ENCODE results near the gene EML6. TPM values are rescaled to one million over a fixed set of nuclear protein-coding genes. Genes with fewer than 3 reads are reported as not detected.

Gene EML6
- polyA plus RNA-seq, 6 donors from 2014 or later = 0.04 to 0.56 (median 0.18) TPM; not detected in 1

DNA sequence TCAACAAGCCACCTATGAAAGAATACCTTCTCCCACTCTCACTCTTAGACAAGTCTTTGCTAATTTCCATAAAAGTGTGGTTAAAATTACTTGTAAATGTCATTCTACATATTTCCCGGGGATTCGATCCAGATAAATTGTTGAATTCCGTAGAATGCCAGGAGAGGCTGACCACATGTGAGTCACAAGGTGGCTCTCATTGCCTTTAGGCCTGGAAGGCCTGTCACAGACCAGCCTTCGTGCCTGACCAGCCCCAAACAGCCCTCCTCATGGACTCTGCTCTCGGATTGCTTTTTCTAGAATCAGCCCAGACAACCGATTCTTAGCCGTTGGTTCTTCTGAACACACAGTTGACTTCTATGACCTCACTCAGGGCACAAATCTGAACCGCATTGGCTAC, 240.8 kb downstream of the EML6 start:
- Mint-ChIP-seq H3K4me3 (no peak overlapping the region), H3K27ac (peak overlapping the region in 1 of 6 donors; percentile 84), H3K4me1 (peaks cover 8 to 35% (median 18%) of the 10 kb centered on the region in 3 donors)

DNA sequence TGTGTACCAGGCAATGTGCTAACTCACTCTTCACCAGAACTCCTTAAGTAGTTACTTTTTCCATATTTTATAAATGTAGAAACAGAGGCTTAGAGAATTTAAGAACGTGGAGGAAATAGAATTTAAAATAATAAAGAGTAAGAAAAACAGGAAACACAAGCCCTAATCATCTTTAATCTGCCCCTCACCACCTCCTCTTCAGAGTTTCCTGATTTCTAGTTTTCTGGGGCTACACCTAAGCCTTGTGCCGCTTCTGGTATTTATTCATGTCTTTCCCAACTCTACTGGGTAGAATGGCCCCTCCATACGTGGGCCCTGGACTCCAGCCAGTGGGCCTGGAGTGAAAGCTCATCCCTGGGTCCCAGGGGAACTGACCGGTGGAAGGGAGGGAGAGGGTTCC, 241.4 kb downstream of the EML6 start:
- H3K27me3 Mint-ChIP-seq = no peaks in the 10 kb centered on the region
- H3K9me3 Mint-ChIP-seq = peaks cover 0 to 5% (median 2%) of the 10 kb centered on the region in 7 donors
- ATAC-seq (ENCODE audit: low read depth in 2 of 2) = no peak
- no peak overlapping the region for H3K4me3 Mint-ChIP-seq
- H3K27ac Mint-ChIP-seq = peak overlapping the region in 1 of 6 donors; percentile 84
- DNase-seq = no peak
- H3K36me3 Mint-ChIP-seq = peaks cover 8 to 25% of the 10 kb centered on the region in 2 donors
- H3K4me1 Mint-ChIP-seq = peaks cover 8 to 35% (median 18%) of the 10 kb centered on the region in 3 donors

More for the DNA sequence above, 240.8 kb downstream of the EML6 start:
- H3K9me3 Mint-ChIP-seq = peaks cover 0 to 5% (median 2%) of the 10 kb centered on the region in 7 donors
- DNase-seq (no peak), ATAC-seq (ENCODE audit: low read depth in 2 of 2) (no peak)
- peaks cover 8 to 24% of the 10 kb centered on the region in 2 donors for H3K36me3 Mint-ChIP-seq
- H3K27me3 Mint-ChIP-seq = no peaks in the 10 kb centered on the region

GRCh38 chr2:54965425-54965824, 242.0 kb downstream of the EML6 start:
- H3K36me3 Mint-ChIP-seq = peaks cover 8 to 29% of the 10 kb centered on the region in 2 donors
- peak overlapping the region in 1 of 6 donors; percentile 84 for H3K27ac Mint-ChIP-seq
- no peaks in the 10 kb centered on the region for H3K27me3 Mint-ChIP-seq
- DNase-seq = no peak
- no peak overlapping the region for H3K4me3 Mint-ChIP-seq
- peaks cover 0 to 5% (median 2%) of the 10 kb centered on the region in 7 donors for H3K9me3 Mint-ChIP-seq
- ATAC-seq (ENCODE audit: low read depth in 2 of 2) = no peak
- H3K4me1 Mint-ChIP-seq = peaks cover 8 to 35% (median 18%) of the 10 kb centered on the region in 3 donors

DNA sequence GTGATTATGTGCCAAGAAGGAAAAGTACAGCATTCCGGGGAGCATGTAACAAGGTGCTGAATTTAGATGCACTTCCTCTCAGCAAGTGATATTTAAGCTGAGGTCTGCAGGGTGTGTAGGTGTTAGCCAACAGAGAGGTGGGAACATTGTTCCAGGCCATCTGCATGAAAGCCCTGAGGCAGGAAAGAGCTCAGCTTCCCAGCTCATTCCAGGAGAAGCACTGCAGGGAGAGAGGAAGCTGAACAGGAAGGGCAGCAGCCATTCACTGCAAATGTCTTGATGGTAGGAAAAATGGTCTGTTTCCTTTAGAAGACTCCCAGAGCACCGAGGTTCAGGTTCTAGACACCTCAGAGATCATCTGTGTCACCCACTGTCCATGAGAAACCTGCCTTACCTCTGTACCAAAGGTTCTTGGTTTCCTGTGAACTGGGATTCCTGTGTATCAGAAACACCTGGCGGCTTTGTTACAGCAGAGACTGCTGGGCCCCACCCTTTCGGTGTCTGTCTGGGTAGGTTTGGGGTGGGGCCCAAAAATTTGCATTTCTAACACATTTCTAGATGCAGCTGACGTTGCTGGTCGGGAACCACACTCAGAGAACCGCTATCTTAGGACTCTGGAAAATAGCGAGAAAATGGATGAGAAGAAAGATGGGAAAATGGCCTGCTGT, 242.8 kb downstream of the EML6 start:
- H3K27me3 Mint-ChIP-seq = no peaks in the 10 kb centered on the region
- H3K4me3 Mint-ChIP-seq = no peak overlapping the region
- H3K4me1 Mint-ChIP-seq = peaks cover 8 to 35% (median 18%) of the 10 kb centered on the region in 3 donors
- H3K27ac Mint-ChIP-seq = peak overlapping the region in 3 of 6 donors; percentile 61 to 81 (median 62)
- H3K36me3 Mint-ChIP-seq = peaks cover 8 to 25% of the 10 kb centered on the region in 2 donors
- DNase-seq (no peak), ATAC-seq (ENCODE audit: low read depth in 2 of 2) (no peak)
- H3K9me3 Mint-ChIP-seq = peaks cover 0 to 5% (median 2%) of the 10 kb centered on the region in 7 donors

DNA sequence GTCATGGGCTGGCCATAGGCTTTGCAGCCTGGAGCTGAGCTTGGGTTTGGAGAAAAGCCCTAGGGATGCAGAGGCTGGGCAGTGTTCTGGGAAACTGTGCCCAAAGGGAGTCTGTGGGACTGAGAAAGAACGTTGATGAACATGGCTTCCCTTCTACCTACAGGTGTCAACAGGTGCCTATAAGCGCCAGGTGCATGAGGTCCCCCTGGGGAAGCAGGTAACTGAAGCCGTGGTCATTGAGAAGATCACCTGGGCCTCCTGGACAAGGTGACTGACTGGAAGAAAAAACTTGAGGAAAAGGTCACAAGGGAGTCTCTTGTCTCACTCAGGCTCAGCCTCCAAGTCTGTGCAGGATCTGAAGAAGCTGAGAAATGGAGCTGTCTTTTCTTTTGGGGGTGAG, 243.4 kb downstream of the EML6 start:
- Mint-ChIP-seq H3K27me3 (no peaks in the 10 kb centered on the region), H3K27ac (peak overlapping the region in 3 of 6 donors; percentile 62 to 85 (median 81)), H3K36me3 (peaks cover 8 to 25% of the 10 kb centered on the region in 2 donors), H3K4me1 (peaks cover 8 to 35% (median 18%) of the 10 kb centered on the region in 3 donors), H3K4me3 (no peak overlapping the region), H3K9me3 (peaks cover 0 to 5% (median 2%) of the 10 kb centered on the region in 7 donors)
- ATAC-seq (ENCODE audit: low read depth in 2 of 2) (no peak), DNase-seq (no peak)

DNA sequence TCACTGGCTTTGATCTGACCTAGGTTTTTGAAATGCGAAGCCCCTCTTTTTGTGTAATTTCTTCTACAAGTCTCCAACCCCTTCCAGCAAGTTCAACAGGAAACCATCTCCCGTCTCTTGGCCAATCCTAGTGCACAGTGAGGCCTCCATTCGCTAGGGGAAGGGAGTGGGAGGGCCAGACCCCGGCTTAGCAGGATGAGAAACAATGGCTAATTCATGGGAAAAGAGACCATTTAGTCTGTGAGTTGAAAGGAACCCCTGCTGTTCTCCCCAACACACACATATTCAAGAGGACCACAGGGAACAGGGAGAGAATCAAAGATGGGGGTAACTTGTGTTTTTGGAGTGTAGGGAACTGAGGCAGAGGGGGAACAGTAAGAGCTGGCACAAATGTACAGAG, 243.8 kb downstream of the EML6 start:
- ATAC-seq (ENCODE audit: low read depth in 2 of 2) (no peak), DNase-seq (no peak)
- peaks cover 8 to 35% (median 18%) of the 10 kb centered on the region in 3 donors for H3K4me1 Mint-ChIP-seq
- peaks cover 0 to 5% (median 2%) of the 10 kb centered on the region in 7 donors for H3K9me3 Mint-ChIP-seq
- H3K27ac Mint-ChIP-seq = peak overlapping the region in 2 of 6 donors; percentile 64 to 85
- H3K27me3 Mint-ChIP-seq = no peaks in the 10 kb centered on the region
- H3K36me3 Mint-ChIP-seq = peaks cover 8 to 25% of the 10 kb centered on the region in 2 donors
- no peak overlapping the region for H3K4me3 Mint-ChIP-seq

- Mint-ChIP-seq H3K9me3 (peaks cover 0 to 5% (median 2%) of the 10 kb centered on the region in 7 donors), H3K27me3 (no peaks in the 10 kb centered on the region), H3K27ac (peak overlapping the region in 1 of 6 donors; percentile 74), H3K36me3 (peaks cover 8 to 25% of the 10 kb centered on the region in 2 donors), H3K4me1 (peaks cover 8 to 35% (median 18%) of the 10 kb centered on the region in 3 donors), H3K4me3 (no peak overlapping the region)
- DNase-seq = no peak
- ATAC-seq (ENCODE audit: low read depth in 2 of 2) = no peak
These were observed 244.4 kb downstream of the EML6 start for GRCh38 chr2:54967759-54968365.

- DNase-seq = no peak
- H3K4me1 Mint-ChIP-seq = peaks cover 8 to 35% (median 18%) of the 10 kb centered on the region in 3 donors
- no peaks in the 10 kb centered on the region for H3K27me3 Mint-ChIP-seq
- ATAC-seq (ENCODE audit: low read depth in 2 of 2) = no peak
- peaks cover 8 to 25% of the 10 kb centered on the region in 2 donors for H3K36me3 Mint-ChIP-seq
- peaks cover 0 to 5% (median 2%) of the 10 kb centered on the region in 7 donors for H3K9me3 Mint-ChIP-seq
- H3K27ac Mint-ChIP-seq = peak overlapping the region in 1 of 6 donors; percentile 74
- H3K4me3 Mint-ChIP-seq = no peak overlapping the region
These were observed 245.2 kb downstream of the EML6 start for GRCh38 chr2:54968561-54969218.

DNA sequence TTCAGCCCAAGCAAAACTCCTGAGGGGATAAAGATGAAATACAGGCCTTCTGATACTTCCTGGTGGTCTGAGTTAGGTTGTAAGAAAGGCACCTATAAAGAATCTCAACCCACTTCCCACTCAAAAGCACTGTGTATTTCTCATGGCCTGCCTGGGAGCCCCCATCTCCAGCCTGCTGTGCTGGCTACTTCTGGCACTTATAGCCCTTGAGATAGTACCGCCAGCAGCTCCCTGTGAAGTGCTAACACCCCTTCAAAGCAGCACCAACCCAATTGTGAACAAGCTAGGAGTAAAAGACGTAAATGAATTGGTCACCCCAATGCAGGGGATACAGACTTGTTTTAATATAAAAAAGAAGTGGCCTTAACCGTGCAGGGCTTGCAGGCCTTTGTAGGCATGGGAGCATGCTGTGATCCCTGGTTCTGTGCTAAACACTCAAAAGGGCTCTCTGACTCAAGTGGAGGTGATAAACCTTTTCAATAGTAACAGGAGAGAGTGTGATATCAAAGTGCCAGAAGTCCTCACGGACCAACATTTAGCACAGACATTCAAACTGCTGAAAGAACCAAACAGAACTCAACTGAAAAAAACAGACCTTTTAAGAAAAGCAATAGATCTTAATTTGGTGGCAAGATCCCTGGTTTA, 246.0 kb downstream of the EML6 start:
- peaks cover 8 to 32% (median 18%) of the 10 kb centered on the region in 3 donors for H3K4me1 Mint-ChIP-seq
- ATAC-seq (ENCODE audit: low read depth in 2 of 2) (no peak), DNase-seq (no peak)
- H3K4me3 Mint-ChIP-seq = no peak overlapping the region
- H3K9me3 Mint-ChIP-seq = peaks cover 0 to 5% (median 2%) of the 10 kb centered on the region in 7 donors
- no peaks in the 10 kb centered on the region for H3K27me3 Mint-ChIP-seq
- peaks cover 8 to 25% of the 10 kb centered on the region in 2 donors for H3K36me3 Mint-ChIP-seq
- peak overlapping the region in 1 of 6 donors; percentile 69 for H3K27ac Mint-ChIP-seq

DNA sequence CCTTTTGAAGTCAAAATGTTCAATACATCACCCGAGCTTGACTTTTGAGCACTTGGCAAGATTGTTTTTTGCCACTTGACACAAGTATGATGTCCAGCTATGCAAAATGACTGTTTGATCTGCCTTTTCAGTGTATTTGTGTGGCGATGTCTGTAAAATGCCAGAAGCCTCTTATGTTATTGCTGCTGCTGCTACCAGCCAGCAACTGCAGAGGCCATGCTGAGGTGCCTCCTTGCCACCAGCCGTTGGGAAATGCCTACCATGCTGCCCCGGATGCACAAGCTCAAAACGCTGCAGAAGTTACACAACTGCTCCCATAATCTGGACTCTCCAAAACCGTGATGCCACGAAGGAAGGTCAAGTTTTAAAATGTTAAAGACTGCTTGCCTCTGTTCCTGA, 246.5 kb downstream of the EML6 start:
- H3K4me3 Mint-ChIP-seq = no peak overlapping the region
- ATAC-seq (ENCODE audit: low read depth in 2 of 2) = no peak
- peaks cover 8 to 27% (median 16%) of the 10 kb centered on the region in 3 donors for H3K4me1 Mint-ChIP-seq
- peak overlapping the region in 1 of 6 donors; percentile 59 for H3K27ac Mint-ChIP-seq
- peaks cover 8 to 25% of the 10 kb centered on the region in 2 donors for H3K36me3 Mint-ChIP-seq
- H3K9me3 Mint-ChIP-seq = peaks cover 0 to 5% (median 1%) of the 10 kb centered on the region in 7 donors
- no peaks in the 10 kb centered on the region for H3K27me3 Mint-ChIP-seq
- no peak for DNase-seq

- no peaks in the 10 kb centered on the region for H3K9me3 Mint-ChIP-seq
- peaks cover 8 to 22% (median 21%) of the 10 kb centered on the region in 3 donors for H3K4me1 Mint-ChIP-seq
- H3K36me3 Mint-ChIP-seq = peaks cover 0 to 5% of the 10 kb centered on the region in 2 donors
- ATAC-seq (ENCODE audit: low read depth in 2 of 2) (no peak), DNase-seq (no peak)
- H3K27ac Mint-ChIP-seq = peak overlapping the region in 1 of 6 donors; percentile 3
- H3K4me3 Mint-ChIP-seq = no peak overlapping the region
- H3K27me3 Mint-ChIP-seq = no peaks in the 10 kb centered on the region
These were observed 251.7 kb downstream of the EML6 start for GRCh38 chr2:54975175-54975574.

GRCh38 chr2:54975598-54976492, 252.4 kb downstream of the EML6 start:
- Mint-ChIP-seq H3K27me3 (no peaks in the 10 kb centered on the region), H3K4me3 (no peak overlapping the region), H3K27ac (peak overlapping the region in 3 of 6 donors; percentile 58 to 82 (median 65)), H3K36me3 (peaks cover 4 to 6% of the 10 kb centered on the region in 2 donors), H3K4me1 (peaks cover 13 to 26% (median 24%) of the 10 kb centered on the region in 3 donors), H3K9me3 (no peaks in the 10 kb centered on the region)
- DNase-seq (no peak), ATAC-seq (ENCODE audit: low read depth in 2 of 2) (no peak)
